ENCODE data around the gene FANCE. TPM values are rescaled to one million over a fixed set of nuclear protein-coding genes. Genes with fewer than 3 reads are reported as not detected.
A peak's percentile ranks its signal among the peaks of the same experiment; 100 is the strongest.

Gene FANCE
- total RNA-seq, 1 experiment from 2014 or later = 16.1 TPM

DNA sequence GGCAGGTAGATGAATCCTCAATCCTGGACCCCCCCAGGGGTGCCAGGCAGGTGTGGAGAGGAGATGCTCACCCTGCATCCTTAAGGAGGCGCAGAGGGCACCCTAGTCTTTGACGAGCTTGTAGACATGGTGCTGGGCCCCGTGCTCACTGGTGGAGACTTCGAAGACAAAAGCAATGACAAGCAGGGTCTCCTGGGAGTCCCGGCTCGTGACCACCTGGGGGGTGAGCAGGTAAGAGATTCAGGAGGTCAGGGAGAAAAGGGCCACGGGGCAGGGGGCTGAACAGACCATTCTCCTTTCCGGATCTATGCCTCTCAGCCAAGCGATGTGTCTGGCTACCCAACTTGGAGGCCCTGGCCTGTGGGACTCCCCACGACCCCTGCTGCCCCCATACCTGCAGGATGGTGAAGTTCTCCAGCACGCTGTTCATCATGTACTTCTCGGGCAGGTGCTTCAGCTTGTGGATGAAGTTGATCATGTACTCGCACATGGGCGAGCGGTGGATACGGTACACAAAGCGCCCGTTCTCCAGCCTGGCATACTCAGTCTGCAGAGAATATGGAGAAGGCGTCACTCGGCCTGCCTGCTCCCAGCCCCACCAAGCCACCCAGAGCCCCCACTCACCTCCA, 22.9 kb downstream of the FANCE start:
- H3K9ac ChIP-seq (ENCODE audit: low read length) = no peak overlapping the region
- H2AFZ ChIP-seq (ENCODE audit: low read depth, low read length, poor library complexity, severe bottlenecking) = no peak overlapping the region
- ChIA-PET CTCF (no interaction called here), RAD21 (ENCODE audit: low non-redundant PET in 1 of 2, low total read pairs in 2 of 2, uncharacterized antibody in 2 of 2, unreplicated experiment in 2 of 2) (no interaction called here), POLR2A (no interaction called here)
- intact Hi-C loops (cut with micrococcal nuclease) = no loop called here
- no peaks in the 10 kb centered on the region for H3K9me2 ChIP-seq (ENCODE audit: insufficient read depth)
- H3K27ac ChIP-seq (ENCODE audit: low read depth, low read length) = no peak overlapping the region
- ATAC-seq (no peak), DNase-seq (ENCODE audit: low read depth, low spot score) (no peak)
- TSS peak; percentile 20 for BruUV-seq (replicated peaks)
- H3K4me3 ChIP-seq (replicated peaks in 1 of 2; ENCODE audit: low read depth in 1 of 2, low read length in 2 of 2) = no peak overlapping the region
- no peaks in the 10 kb centered on the region for H3K27me3 ChIP-seq (ENCODE audit: insufficient read depth, low read length)
- no peaks in the 10 kb centered on the region for H3K9me3 ChIP-seq (ENCODE audit: control insufficient read depth in 1 of 2, insufficient read depth in 1 of 2, low read depth in 1 of 2, low read length in 2 of 2)
- H3K36me3 ChIP-seq (ENCODE audit: control insufficient read depth in 1 of 2, insufficient read depth in 2 of 2, low read length in 2 of 2) = peaks cover 12 to 23% of the 10 kb centered on the region in 2 experiments; a peak in 3 of 4 replicates
- peaks cover 23% of the 10 kb centered on the region for H3K79me2 ChIP-seq (ENCODE audit: insufficient read depth, low read length)
- no peak for TF ChIP-seq EGR1 (IDR thresholded peaks at IDR 0.05; ENCODE audit: low read depth)
- no peak for TF ChIP-seq ELF1 (IDR thresholded peaks at IDR 0.05; ENCODE audit: borderline replicate concordance, low read depth)
- TF ChIP-seq POLR2A (IDR thresholded peaks at IDR 0.05; ENCODE audit: borderline replicate concordance, extremely low read depth, insufficient read depth, insufficient read length) = no peak
- TF ChIP-seq POLR2AphosphoS5 (IDR thresholded peaks at IDR 0.05; ENCODE audit: low read depth, low read length) = no peak
- TF ChIP-seq, protein P1, sequence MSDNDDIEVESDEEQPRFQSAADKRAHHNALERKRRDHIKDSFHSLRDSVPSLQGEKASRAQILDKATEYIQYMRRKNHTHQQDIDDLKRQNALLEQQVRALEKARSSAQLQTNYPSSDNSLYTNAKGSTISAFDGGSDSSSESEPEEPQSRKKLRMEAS (IDR thresholded peaks at IDR 0.05) = no peak
- TF ChIP-seq, protein P2, sequence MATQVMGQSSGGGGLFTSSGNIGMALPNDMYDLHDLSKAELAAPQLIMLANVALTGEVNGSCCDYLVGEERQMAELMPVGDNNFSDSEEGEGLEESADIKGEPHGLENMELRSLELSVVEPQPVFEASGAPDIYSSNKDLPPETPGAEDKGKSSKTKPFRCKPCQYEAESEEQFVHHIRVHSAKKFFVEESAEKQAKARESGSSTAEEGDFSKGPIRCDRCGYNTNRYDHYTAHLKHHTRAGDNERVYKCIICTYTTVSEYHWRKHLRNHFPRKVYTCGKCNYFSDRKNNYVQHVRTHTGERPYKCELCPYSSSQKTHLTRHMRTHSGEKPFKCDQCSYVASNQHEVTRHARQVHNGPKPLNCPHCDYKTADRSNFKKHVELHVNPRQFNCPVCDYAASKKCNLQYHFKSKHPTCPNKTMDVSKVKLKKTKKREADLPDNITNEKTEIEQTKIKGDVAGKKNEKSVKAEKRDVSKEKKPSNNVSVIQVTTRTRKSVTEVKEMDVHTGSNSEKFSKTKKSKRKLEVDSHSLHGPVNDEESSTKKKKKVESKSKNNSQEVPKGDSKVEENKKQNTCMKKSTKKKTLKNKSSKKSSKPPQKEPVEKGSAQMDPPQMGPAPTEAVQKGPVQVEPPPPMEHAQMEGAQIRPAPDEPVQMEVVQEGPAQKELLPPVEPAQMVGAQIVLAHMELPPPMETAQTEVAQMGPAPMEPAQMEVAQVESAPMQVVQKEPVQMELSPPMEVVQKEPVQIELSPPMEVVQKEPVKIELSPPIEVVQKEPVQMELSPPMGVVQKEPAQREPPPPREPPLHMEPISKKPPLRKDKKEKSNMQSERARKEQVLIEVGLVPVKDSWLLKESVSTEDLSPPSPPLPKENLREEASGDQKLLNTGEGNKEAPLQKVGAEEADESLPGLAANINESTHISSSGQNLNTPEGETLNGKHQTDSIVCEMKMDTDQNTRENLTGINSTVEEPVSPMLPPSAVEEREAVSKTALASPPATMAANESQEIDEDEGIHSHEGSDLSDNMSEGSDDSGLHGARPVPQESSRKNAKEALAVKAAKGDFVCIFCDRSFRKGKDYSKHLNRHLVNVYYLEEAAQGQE (IDR thresholded peaks at IDR 0.05; ENCODE audit: low read depth) = no peak
- no peak for TF ChIP-seq SIN3A (IDR thresholded peaks at IDR 0.05; ENCODE audit: low read depth)
- TF ChIP-seq YY1 (IDR thresholded peaks at IDR 0.05; ENCODE audit: extremely low read depth, insufficient replicate concordance, low read depth, low read length) = no peak
- no peak for TF ChIP-seq SP1 (IDR thresholded peaks at IDR 0.05; ENCODE audit: low read depth)
- TF ChIP-seq, protein P3, sequence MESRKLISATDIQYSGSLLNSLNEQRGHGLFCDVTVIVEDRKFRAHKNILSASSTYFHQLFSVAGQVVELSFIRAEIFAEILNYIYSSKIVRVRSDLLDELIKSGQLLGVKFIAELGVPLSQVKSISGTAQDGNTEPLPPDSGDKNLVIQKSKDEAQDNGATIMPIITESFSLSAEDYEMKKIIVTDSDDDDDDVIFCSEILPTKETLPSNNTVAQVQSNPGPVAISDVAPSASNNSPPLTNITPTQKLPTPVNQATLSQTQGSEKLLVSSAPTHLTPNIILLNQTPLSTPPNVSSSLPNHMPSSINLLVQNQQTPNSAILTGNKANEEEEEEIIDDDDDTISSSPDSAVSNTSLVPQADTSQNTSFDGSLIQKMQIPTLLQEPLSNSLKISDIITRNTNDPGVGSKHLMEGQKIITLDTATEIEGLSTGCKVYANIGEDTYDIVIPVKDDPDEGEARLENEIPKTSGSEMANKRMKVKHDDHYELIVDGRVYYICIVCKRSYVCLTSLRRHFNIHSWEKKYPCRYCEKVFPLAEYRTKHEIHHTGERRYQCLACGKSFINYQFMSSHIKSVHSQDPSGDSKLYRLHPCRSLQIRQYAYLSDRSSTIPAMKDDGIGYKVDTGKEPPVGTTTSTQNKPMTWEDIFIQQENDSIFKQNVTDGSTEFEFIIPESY (IDR thresholded peaks at IDR 0.05; ENCODE audit: extremely low read depth, insufficient replicate concordance, low read length) = no peak
- TF ChIP-seq RAD21 (IDR thresholded peaks at IDR 0.05; ENCODE audit: low read depth) = no peak
- TF ChIP-seq CBX3 (IDR thresholded peaks at IDR 0.05; ENCODE audit: low read depth) = no peak
- no peak for TF ChIP-seq EZH2phosphoT487 (IDR thresholded peaks at IDR 0.05; ENCODE audit: borderline replicate concordance)
- H3K4me2 ChIP-seq (ENCODE audit: low read length) = no peak overlapping the region
- peaks cover 10 to 17% of the 10 kb centered on the region in 2 experiments; a peak in 3 of 4 replicates for H3K4me1 ChIP-seq (ENCODE audit: control insufficient read depth in 1 of 2, insufficient read depth in 2 of 2, low read length in 2 of 2)
- H4K20me1 ChIP-seq (ENCODE audit: insufficient read depth) = peaks cover 31% of the 10 kb centered on the region; the same call in 1 of the 2 replicates

All from HCT116 (cell line).